ENCODE results near the gene ZNF496. TPM values are rescaled to one million over a fixed set of nuclear protein-coding genes. Genes with fewer than 3 reads are reported as not detected.

Gene ZNF496
- total RNA-seq, 1 donor: 21.3 TPM

GRCh38 chr1:247328311-247328710, 3.4 kb downstream of the ZNF496 start:
- no peak overlapping the region for H3K4me3 ChIP-seq (ENCODE audit: low read depth, low read length)
- DNase-seq (ENCODE audit: low read depth): no peak
- TF ChIP-seq, protein P1, sequence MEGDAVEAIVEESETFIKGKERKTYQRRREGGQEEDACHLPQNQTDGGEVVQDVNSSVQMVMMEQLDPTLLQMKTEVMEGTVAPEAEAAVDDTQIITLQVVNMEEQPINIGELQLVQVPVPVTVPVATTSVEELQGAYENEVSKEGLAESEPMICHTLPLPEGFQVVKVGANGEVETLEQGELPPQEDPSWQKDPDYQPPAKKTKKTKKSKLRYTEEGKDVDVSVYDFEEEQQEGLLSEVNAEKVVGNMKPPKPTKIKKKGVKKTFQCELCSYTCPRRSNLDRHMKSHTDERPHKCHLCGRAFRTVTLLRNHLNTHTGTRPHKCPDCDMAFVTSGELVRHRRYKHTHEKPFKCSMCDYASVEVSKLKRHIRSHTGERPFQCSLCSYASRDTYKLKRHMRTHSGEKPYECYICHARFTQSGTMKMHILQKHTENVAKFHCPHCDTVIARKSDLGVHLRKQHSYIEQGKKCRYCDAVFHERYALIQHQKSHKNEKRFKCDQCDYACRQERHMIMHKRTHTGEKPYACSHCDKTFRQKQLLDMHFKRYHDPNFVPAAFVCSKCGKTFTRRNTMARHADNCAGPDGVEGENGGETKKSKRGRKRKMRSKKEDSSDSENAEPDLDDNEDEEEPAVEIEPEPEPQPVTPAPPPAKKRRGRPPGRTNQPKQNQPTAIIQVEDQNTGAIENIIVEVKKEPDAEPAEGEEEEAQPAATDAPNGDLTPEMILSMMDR (IDR thresholded peaks at IDR 0.05; ENCODE audit: insufficient read depth, low read length): no peak

GRCh38 chr1:247326411-247327130, 5.1 kb downstream of the ZNF496 start:
- H3K4me3 ChIP-seq (ENCODE audit: low read depth, low read length): no peak overlapping the region
- DNase-seq (ENCODE audit: low read depth): no peak
- TF ChIP-seq, protein P1 (IDR thresholded peaks at IDR 0.05; ENCODE audit: insufficient read depth, low read length): no peak

GRCh38 chr1:247324923-247325322, 6.7 kb downstream of the ZNF496 start:
- TF ChIP-seq, protein P1 (IDR thresholded peaks at IDR 0.05; ENCODE audit: insufficient read depth, low read length): no peak
- no peak for DNase-seq (ENCODE audit: low read depth)
- H3K4me3 ChIP-seq (ENCODE audit: low read depth, low read length): no peak overlapping the region

DNA sequence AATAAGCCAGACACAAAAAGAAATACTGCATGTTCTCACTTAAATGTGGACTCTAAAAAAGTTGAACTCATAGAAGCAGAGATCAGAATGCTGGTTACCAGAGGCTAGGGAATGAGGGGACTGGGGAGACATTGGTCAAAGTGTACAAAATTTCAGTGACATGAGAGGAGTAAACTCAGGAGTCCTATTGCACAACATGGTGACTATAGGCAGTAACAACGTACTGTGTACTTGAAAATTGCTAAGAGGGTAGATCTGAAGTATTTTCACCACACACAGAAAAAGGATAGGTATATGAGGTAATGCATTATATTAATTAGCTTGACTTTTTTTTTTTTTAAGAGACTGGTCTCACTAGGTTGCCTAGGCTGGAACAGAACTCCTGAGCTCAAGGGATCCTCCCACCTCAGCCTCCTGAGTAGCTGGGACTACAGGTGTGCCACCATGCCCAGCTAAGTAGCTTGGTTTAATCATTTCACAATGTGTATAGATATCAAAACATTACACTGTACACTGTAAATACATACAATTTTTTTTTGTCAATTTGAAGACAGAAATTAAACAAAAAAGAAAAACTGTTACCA, 7.4 kb downstream of the ZNF496 start:
- H3K4me3 ChIP-seq (ENCODE audit: low read depth, low read length): no peak overlapping the region
- TF ChIP-seq, protein P1 (IDR thresholded peaks at IDR 0.05; ENCODE audit: insufficient read depth, low read length): no peak
- DNase-seq (ENCODE audit: low read depth): no peak

GRCh38 chr1:247322849-247323586, 8.6 kb downstream of the ZNF496 start:
- TF ChIP-seq, protein P1 (IDR thresholded peaks at IDR 0.05; ENCODE audit: insufficient read depth, low read length): no peak
- DNase-seq (ENCODE audit: low read depth): no peak
- H3K4me3 ChIP-seq (ENCODE audit: low read depth, low read length): no peak overlapping the region

DNA sequence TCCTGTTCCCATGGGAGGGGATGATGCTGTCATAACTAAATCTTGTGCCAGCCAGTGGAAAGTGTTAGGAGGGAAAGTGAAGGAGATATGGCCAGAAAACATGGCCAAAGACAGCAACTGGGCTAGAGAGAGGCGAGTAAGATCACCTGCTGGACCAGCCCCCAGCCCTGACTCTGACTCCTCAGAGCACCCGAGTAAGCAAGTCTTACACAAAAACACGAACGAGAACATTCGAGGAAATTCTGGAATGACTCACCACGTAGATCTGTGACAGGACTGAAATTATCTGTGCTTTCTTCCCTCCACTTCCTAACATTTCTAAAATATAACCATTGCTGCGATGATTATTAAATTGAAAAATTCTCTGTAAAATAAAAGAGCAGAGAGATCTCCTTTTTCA, 9.2 kb downstream of the ZNF496 start:
- TF ChIP-seq, protein P1 (IDR thresholded peaks at IDR 0.05; ENCODE audit: insufficient read depth, low read length): no peak
- H3K4me3 ChIP-seq (ENCODE audit: low read depth, low read length): no peak overlapping the region
- DNase-seq (ENCODE audit: low read depth): no peak

Data from fibroblast of the aortic adventitia (primary cell).